Fibroblast of lung (primary cell): ENCODE results near the gene STARD8.

Experiments
- EZH2 ChIP-seq: IDR thresholded peaks from 2 replicates; pipeline ENCODE4 v1.5.1; 2012; ENCODE audit warnings: low read length, control low read depth, mild to moderate bottlenecking; ENCODE audit errors: missing control alignments
- TF ChIP-seq, protein P1 (sequence below), 2 donors: IDR thresholded peaks in 1 of 2; conservative IDR thresholded peaks in 1 of 2; 1 replicate in 1 of 2; 2 replicates in 1 of 2; pipeline ENCODE4 v1.5.1; 2011 to 2012; ENCODE audit warnings: low read length in 2 of 2, control low read depth in 1 of 2, inconsistent platforms in 1 of 2, low read depth in 1 of 2, mild to moderate bottlenecking in 1 of 2

DNA sequence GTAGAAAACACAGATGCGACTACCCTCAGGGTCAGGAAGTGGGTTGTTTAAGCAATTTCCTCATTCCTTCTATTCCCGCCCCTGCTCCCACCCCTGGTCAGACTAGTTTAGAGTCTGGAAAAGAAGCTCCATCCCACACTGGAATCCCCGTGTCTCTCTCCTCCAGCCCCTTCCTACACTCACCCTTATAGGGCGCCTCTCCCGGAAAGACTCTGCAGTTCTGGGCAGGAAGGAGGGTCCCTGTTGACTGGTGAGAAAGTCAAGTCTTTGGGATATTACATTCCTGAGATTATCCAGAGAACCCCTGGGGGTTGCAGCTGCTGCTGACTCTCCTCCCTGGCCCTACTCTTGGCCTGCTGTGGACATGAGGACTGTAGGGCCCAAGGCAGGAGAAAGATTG lies 11.9 kb downstream of the STARD8 start:
- TF ChIP-seq, protein P1, sequence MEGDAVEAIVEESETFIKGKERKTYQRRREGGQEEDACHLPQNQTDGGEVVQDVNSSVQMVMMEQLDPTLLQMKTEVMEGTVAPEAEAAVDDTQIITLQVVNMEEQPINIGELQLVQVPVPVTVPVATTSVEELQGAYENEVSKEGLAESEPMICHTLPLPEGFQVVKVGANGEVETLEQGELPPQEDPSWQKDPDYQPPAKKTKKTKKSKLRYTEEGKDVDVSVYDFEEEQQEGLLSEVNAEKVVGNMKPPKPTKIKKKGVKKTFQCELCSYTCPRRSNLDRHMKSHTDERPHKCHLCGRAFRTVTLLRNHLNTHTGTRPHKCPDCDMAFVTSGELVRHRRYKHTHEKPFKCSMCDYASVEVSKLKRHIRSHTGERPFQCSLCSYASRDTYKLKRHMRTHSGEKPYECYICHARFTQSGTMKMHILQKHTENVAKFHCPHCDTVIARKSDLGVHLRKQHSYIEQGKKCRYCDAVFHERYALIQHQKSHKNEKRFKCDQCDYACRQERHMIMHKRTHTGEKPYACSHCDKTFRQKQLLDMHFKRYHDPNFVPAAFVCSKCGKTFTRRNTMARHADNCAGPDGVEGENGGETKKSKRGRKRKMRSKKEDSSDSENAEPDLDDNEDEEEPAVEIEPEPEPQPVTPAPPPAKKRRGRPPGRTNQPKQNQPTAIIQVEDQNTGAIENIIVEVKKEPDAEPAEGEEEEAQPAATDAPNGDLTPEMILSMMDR (conservative IDR thresholded peaks at IDR 0.05 in 1 of 2, IDR thresholded peaks at IDR 0.05 in 1 of 2; ENCODE audit: low read depth in 1 of 2, low read length in 2 of 2): no peak
- no peak for TF ChIP-seq EZH2
